NCI-H2029 treated with DMSO at 0.1 percent for 48 hours (cell line): ENCODE results near the gene DYSF.

Source experiments
- DNase-seq: peaks from one replicate; lab custom pipeline; 2025; lab: John Stamatoyannopoulos, UW

The DYSF gene

DNA sequence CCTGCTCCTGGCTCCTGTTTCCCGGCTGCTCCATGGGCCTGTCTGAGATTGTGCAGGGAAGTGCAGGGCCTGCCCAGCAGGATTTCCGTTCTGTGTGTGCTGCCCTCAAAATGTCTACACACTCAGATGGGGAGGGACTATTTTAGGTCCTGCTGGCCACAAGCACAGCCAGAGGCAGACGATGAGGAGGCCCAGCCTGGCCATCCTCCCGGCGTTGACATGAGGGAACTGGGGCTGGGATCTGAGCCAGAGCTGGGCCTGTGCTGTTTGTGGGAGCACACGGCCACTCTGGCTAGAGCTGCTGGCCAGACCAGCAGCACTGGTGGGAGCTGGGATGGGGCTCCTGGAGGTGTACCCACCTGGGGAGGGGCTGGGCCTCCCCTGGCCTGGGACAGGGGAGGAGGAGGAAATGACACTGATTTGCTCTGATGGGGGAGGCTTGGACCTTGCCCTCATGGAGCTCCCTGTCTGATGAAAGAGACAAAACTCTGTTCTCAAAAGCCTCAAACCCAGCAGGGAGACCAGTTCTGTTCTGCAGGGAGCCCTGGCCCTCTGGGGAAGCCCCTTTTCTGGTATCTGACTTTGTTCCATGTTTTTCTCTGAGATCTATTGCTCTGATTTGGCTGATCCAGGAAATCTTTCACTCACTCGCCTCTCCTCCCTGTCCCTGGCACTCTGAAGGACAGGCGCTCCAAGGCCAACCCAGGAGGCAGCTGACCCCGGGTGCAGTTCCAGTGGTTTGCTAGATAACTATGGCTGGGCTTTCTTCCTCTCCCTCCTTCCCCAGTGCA is 161.8 kb downstream of the DYSF start:
- no peak for DNase-seq

DNA sequence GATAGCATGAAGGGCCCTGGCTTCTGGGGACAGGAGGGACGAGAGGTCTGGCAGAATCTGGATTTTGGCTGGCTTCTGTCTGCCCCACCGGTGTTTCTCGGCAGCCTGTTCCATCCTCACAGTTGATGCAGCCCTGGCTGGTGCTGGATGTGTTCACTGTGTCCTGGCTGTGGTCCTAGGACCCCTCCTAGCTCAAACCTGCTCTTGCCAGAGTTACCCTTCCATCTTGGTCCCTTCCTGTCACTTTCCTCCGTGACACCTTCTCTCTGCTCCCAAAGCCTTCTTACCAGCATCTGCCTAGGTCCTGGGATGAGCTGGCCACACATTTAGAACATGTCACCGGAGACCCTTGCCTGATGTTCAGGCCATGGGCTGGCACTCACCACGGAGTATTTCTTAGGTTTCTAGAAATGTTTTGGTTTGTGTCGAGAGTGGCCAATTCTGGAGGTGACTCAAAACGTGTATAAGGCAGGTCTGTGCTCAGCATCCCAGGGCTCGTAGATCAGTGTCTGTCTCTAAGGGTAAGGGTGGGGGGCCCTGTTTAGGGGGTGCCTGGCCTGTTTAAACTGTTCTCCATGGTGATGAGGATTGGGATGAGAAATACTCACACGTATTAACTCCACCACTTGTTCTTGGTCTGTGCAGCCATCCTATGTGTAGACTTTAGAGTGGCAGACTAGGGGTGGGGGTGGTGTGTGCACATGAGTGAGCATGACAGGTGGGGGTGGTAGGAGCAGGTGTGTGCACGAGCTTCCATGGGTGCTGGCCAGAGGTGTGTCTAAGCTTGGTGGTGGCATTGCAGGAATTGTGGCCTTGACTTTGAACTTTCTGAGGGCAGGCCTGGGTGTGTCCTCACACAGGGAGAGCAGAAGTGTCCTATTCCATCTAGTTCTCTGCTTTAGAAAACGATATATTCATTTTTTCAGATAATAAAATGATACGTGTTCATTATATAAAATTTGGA is 162.7 kb downstream of the DYSF start:
- DNase-seq: no peak

DNA sequence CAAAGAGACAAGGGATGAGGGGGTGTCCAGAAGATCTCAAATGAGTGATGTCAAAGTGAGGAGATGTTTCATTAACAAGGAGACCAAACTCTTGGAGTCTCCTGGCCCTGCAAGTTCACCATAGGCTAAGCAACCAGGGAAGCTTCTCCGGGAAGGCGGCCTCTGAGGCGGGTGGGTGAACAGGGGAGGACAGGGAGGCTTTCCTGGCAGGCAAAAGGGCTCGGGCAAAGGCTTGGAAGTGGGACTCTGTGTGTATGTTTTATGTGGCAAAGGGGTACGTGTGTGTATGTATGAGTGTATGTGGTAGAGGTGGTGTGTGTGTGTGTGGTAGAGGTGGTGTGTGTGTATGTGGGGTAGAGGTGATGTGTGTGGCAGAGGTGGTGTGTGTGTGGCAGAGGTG is 163.9 kb downstream of the DYSF start:
- no peak for DNase-seq

DNA sequence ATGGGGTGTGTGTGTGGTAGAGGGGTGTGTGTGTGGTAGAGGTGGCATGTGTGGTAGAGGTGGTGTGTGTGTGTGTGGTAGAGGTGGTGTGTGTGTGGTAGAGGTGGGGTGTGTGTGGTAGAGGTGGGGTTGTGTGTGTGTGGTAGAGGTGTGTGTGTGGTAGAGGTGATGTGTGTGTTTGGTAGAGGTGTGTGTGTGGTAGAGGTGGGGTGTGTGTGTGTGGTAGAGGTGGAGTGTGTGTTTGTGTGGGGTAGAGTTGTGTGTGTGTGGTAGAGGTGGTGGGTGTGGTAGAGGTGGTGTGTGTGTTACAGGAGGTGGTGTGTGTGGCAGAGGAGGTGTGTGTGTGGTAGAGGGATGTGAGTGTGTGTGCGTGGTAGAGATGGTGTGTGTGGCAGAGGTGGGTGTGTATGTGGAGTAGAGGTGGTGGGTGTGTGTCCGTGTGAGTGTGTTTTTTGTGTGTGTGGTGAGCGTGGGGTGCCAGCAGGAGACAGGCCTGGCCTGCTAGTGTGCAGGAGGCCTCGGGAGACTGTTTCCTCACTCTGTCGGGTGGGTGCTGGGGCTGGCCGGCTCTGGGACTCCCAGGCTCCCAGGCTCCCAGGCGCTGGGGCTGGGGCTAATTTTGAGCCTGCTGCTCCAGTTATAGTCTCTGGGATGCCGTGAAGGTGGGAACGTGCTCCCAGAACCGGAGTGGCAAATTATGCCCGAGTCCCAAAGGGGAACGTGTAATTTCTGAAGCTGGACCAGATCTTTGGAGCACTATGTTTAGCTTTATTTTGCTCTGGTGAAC is 165.2 kb downstream of the DYSF start:
- no peak for DNase-seq

DNA sequence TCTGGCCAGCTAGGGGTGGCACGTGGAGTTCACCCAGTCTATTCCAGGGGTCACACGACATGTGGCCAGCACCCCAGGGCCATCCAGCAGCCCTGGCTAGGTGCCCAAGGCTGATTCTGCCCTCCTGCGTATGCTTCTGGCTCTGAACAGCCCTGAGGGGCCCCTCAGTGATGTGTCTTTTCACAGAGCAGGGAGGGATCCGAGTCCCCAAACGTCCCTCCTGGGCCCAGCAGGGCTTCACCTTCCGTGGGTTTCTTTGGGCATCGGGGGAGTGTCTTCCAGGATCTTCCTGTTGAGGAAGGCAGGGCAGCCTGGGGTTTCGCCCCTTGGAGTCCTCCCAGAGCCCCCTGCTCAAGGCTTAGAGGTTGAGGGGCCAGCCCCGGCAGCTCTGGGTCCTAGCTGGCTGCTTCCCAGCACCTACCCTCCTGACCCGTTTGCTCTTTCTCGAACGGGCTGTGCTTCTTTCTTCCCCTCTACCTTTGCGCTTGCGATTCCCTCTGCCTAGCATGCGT is 165.9 kb downstream of the DYSF start:
- DNase-seq: no peak

DNA sequence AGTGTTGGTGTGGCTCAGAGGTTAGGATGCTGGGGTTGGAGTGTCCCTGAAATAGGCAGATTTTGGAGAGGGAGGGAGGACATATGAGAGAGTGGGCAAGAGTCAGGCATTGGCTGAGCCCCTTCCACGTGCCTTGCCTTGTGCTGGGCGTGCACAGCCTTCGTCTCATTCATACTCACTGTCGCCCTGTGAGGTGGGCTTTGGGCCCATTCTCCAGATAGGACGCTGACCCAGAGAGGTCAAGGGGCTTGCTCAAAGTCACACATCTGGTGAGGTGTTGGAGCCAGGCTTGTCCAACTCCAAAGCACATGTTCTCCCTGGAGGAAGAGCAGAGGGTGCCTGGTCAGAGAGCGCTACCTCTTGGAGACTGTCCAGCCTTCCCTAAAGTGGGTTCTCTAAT is 166.8 kb downstream of the DYSF start:
- no peak for DNase-seq

DNA sequence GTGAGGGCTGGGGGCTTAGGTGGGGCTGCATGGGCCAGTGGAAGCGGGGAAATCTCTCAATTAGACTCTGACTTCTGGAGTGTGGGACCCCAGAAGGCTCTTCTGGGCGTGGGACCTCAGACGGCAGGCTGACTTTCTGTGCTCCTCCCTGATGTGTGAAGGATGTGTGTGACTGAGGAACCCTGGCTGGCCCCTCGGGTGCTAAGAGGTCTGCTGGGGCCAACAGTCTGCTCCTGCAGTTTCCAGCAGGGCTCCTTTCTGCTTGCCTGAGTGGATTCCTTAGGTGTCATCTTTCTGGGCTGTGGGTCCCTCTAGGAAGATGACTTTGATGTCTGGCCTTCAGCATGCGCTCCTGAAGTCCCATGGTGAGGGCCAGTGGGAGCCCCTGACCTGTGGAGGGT is 167.5 kb downstream of the DYSF start:
- DNase-seq: no peak

DNA sequence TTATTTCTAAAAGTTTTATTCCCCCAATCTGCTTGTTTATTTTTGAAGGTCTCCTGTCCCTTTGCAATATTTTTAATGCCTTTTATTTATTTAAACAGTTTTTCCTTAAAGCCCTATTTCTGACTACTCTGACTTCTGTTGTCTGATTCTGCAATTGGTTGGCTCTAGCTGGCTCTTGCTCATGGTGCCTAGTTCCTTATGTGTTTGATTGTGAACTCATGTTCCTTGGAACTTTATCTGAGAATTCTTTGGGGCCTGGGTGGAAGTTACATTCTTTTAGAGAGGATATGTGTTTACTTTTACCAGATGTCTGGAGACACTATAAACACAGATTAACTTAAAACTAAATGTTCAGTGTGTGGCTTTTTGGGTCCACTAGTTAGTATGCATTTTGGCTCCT is 175.9 kb downstream of the DYSF start:
- no peak for DNase-seq

DNA sequence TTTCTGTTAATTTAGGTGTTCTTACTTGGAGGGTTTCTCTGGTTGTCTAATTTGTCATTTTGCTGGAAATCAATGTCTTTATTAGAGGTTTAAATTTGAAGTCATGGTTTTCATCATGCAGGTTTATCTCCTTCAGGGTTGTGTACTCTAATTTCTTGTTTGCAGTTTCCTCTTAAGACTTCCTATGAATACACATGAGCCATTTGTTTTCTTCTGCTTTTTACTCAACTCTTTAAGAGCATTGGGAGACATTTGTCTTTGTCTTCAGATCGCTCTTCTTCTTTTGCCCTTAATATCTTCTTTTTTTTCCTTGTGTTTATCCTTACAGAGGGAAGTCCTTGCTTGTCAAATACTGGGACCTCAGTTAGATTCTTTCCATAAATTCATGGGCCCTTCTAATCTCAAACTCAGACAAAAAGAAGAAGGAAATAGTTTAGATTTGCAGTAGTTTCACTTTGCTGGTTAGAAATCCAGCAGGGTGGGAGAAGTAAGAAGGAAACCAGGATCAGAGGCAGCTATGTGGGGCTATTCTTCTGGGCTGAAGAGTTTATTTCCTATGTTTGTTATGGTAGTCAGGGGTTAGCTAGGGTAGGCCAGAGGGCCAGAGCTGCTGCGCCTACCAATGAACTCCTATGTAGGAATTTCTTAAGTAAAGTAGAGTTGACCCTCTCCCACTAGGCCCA is 176.6 kb downstream of the DYSF start:
- no peak for DNase-seq

DNA sequence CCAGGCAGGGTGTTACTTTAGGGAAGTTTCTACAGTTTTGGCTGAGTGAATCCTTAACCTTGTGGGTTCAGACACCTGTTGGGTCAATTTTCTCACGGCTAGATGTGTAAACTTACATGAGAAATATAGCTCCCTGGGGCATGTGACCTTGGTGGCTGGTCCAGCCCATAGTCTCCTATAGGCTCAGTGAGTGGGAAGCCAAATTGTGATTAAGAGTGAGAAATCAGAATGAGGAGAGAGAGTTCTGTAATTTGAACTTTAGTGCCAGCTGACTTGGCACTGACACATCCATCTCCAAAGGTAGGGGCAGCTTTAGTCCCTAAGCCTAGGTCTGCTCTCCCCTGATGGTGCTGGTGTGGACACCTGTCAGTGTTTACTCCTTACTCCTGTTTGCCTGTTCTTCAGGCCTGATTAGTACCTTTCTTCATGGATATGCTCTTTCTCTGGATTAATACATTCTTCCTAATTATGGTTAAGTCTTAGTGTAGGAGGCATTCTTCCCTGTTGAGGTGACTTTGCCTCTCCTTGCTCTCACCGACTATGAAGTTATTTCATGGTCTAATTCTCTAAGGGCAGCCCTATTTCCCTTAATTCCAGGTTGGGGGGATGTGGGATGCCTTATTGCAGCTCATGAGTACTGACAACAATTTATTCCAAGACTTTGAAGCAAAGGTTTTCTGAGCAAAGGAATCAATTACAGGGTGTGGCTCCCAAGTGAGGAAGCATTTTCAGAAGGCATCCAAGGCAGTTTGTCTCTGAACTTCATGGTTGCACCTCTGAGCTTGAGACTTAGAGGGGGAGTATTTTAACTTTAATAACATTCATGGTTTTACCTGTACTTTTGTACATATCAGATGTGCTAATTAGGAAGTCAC is 177.3 kb downstream of the DYSF start:
- no peak for DNase-seq

DNA sequence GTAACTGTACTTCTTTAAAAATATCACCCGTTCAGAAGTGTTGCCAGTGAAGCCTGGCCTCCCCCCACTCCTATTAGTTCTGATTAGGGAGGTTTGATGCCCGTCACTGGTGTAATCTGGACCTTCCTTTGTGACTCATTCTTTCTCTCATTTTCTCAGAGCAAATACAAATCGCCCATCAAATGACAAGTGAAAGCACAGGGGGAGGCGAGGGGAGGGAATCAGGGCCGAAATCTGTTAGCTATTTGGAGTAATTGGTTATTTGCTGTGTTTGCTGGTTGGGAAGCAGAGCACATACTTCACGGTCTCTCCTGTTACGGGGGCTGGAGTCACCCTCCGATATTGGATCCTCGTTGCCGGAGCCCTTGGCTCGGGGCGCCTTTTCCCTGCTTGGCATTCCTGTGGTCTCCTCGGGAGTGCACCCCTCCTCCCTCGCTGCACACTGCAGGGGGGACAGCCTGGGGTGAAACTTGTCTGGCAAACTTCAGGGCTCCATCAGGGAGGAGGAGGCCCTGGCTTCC is 178.1 kb downstream of the DYSF start:
- DNase-seq: no peak

DNA sequence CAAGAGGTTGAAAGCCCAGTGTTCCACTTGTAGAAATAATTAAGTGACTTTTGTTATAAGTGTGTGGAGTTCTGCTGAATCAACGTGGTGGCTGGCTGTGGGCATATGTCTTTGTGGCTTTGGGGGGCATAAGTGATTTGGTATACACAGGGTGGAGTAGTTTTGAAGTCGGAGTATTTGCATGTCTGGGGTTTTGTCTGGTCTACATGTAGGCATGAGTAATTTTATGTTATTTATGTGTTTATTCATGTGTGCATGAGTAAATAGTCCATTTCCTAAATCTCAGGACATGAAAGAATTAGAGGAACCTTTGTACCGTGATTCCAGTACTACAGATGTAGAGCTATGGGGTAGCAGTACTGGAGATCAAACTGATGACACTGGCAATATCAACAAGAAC is 179.7 kb downstream of the DYSF start:
- DNase-seq: no peak

DNA sequence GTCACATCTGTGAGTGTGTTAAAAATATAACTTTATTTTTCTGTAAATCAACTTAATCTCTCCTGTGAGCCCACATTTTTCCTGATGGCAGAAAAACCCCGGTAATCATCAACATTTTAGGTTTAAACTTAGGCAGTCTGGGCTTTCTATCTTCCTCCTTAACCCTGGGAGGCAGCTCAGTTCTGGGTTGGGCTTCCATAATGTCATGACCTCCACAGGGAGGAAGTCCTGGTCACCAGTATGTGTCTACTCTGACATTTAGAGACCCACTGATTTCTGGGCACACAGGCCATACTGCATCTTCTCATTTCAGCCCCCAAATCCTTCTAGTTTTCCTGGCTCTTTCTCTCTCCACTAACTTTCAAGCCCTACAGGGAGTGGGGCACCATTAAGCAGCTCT is 181.2 kb downstream of the DYSF start:
- no peak for DNase-seq

DNA sequence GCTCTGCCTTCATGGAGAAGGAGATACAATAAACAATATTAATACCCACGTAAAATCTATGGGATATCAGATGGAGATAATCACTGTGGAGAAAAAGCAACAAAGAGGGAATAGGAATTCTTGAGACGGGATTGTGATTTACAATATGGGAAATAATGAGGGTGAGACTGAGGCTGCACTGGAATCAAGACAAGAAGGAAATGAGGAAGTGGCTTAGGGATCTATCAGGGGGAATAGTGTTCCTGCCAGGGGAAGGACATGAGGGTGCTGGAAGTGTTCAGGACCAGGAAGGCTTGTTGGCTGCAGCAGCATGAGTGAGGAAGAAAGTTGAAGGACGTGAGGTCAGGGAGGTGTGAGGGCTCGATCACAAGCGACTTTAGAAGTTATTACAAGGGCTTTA is 182.4 kb downstream of the DYSF start:
- DNase-seq: no peak

DNA sequence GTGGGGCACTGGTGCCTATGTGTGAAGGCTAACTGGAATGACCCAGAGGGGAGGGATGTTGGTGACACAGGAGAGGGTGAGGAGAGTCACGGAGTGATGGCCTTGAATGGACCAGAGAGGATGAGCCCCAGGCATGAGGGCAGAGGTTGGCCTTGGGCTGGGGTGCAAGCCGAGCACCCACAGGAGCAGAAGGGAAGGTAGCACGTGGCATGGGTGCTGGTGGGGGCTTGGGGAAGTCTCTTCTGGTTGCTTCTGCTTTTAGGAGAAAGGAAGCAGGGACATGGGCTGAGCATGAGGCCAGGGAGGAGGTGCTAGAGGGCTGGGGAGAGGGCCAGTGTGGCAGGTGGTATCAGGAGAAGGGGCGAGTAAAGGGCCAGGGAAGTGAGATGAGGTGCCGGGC is 183.8 kb downstream of the DYSF start:
- no peak for DNase-seq

DNA sequence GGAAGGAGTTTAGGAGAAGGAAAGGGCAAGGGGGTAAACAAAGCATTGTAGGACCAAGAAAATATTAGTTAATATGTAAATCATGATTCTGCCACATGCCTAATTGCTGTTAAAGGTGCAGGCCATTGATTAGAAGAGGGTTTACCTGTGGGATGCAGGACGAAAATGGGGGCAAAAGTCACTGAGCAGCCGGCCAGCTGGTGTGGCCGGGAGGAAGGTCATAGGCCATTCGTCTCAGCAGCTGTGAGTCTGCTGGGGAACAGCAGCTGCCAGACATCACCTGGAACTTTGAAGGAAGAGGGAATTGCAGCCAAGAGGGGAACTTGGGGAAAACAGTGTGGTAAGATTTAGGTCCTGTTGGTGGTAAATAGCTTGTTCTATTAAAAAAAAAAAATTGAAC is 184.4 kb downstream of the DYSF start:
- no peak for DNase-seq

DNA sequence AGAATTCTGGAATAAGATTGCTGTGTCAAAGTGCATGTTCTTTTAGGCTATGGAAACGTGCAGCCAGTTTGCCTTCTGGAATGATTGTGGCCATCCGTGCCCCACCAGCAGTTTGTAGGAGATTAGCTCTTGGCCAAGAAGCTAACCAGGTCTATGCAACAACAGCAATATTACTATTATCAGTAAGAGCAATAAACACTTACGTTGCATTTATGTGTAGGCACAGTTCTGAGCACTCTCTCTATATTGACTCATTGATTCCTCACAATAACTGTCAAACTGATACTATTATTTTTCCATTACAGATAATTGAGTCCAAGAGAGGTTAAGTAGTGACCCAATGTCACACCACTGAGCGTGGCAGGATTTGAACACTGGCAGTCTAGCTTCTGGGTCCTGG is 186.4 kb downstream of the DYSF start:
- DNase-seq: no peak

DNA sequence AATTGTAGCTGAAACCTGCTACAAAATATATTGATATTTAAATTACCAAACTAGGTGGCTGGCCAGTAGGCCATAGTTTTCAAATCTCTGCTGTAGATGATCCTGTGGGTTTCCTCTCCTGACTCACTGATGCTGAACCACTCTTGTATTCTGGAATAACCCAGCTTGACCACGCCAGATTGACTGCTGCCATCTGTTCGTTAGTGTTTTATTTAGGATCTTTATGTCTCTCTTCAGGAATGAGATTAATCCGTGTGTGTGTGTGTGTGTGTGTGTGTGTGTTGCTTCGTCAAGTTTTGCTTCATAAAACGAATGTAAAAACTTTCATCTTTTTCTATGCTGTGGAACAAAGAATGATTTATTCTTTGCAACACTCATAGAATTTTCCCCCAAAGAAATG is 187.1 kb downstream of the DYSF start:
- no peak for DNase-seq

DNA sequence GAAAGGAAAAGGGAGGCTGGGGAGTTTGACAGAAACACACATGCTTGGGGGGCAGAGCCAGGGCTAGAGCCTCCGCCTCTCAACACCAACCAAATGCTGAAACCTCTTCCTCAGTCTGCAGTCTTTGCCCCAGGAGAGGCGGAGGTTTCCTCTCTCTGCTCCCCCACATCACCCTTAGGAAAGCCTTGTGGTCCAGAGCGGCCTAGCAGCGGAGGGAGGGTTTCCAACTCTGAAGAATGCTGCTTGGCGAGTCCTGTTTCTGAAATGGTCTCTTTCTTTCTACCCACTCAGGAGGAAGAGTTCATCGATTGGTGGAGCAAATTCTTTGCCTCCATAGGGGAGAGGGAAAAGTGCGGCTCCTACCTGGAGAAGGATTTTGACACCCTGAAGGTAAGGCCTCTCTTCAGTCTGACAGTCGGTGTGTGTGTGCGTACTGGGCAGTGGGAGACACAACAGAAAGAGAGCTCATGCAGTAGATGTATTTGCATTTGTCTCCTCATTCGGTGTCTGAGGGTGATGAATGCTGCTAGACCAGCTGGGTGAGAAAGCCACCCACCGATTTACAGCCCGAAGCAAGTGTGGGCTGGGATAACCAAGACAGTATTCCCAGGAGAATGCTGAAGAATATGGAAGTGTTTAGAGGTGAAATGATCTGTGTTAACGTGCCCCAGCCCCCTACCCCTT is 190.5 kb downstream of the DYSF start:
- DNase-seq: no peak

DNA sequence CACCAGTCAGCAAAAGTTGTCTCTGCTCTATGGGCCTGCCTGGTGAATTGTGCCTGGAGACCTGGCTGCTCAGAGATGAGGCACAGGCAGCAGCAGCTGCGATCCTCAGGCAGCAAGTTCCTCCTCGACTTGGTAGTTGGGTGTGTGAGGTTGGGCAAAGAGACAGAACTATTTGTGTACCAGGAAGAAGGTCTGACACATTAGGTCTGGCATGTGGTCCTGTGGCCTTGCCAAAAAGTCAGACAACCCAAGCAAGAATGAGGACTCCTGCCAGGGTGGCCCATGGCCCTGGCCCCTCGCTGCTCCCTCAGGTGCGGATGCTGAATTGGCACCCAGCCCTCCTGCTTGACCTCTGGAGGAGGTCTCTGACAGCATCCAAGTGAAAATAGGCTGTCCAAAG is 192.7 kb downstream of the DYSF start:
- DNase-seq: no peak
